ENCODE measurements around the gene PTPN1.

DNA sequence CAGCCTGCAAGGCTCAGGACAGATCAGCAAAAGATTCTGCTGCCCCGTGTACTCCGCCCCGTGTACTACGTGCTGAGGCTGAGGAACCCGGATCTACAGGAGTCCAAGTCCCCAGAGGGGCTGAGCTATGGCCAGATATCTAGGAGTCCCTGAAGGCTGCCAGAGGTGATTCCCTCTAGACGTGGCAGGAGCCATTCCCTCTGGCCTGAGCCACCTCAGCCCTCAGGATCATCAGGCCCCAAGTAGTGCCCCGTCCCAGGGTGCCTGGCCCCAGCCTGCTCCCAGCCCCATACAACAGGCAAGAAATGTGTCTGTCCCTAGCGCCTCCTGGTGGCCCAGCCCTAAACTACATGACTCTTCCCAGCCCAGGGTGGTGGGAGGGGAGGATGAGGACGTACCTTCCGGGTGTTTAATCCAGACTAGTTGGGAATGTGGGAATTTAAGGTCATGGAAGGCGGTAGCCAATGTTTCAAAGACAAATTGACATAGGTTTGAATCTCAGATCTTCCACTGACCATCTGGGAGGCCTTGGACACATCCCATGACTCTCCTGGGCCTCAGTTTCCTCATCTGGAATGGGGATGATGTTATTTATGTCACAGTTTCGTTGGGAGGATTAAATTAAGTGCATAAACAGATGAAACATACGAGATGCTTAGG lies 49.4 kb upstream of the PTPN1 start:
- TF ChIP-seq, protein P1, sequence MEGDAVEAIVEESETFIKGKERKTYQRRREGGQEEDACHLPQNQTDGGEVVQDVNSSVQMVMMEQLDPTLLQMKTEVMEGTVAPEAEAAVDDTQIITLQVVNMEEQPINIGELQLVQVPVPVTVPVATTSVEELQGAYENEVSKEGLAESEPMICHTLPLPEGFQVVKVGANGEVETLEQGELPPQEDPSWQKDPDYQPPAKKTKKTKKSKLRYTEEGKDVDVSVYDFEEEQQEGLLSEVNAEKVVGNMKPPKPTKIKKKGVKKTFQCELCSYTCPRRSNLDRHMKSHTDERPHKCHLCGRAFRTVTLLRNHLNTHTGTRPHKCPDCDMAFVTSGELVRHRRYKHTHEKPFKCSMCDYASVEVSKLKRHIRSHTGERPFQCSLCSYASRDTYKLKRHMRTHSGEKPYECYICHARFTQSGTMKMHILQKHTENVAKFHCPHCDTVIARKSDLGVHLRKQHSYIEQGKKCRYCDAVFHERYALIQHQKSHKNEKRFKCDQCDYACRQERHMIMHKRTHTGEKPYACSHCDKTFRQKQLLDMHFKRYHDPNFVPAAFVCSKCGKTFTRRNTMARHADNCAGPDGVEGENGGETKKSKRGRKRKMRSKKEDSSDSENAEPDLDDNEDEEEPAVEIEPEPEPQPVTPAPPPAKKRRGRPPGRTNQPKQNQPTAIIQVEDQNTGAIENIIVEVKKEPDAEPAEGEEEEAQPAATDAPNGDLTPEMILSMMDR (tag by site-specific recombination; IDR thresholded peaks at IDR 0.05): peak; percentile 68
- TF ChIP-seq SETDB1 (IDR thresholded peaks at IDR 0.05; ENCODE audit: insufficient read length, low read length) (no peak), ZEB2 (tag by site-specific recombination; IDR thresholded peaks at IDR 0.05) (no peak), ZFP41 (tag by site-specific recombination; IDR thresholded peaks at IDR 0.05; ENCODE audit: borderline replicate concordance) (no peak), SCRT2 (tag by site-specific recombination; IDR thresholded peaks at IDR 0.05) (peak; percentile 58), ZNF423 (tag by site-specific recombination; IDR thresholded peaks at IDR 0.05) (no peak), YY1 (tag by site-specific recombination; IDR thresholded peaks at IDR 0.05) (no peak), TCF7L2 (IDR thresholded peaks at IDR 0.05; ENCODE audit: borderline replicate concordance, low read depth, low read length) (no peak)
- TF ChIP-seq, protein P2, sequence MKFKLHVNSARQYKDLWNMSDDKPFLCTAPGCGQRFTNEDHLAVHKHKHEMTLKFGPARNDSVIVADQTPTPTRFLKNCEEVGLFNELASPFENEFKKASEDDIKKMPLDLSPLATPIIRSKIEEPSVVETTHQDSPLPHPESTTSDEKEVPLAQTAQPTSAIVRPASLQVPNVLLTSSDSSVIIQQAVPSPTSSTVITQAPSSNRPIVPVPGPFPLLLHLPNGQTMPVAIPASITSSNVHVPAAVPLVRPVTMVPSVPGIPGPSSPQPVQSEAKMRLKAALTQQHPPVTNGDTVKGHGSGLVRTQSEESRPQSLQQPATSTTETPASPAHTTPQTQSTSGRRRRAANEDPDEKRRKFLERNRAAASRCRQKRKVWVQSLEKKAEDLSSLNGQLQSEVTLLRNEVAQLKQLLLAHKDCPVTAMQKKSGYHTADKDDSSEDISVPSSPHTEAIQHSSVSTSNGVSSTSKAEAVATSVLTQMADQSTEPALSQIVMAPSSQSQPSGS (tag by site-specific recombination; IDR thresholded peaks at IDR 0.05; ENCODE audit: low read depth): no peak
- TF ChIP-seq, protein P3, sequence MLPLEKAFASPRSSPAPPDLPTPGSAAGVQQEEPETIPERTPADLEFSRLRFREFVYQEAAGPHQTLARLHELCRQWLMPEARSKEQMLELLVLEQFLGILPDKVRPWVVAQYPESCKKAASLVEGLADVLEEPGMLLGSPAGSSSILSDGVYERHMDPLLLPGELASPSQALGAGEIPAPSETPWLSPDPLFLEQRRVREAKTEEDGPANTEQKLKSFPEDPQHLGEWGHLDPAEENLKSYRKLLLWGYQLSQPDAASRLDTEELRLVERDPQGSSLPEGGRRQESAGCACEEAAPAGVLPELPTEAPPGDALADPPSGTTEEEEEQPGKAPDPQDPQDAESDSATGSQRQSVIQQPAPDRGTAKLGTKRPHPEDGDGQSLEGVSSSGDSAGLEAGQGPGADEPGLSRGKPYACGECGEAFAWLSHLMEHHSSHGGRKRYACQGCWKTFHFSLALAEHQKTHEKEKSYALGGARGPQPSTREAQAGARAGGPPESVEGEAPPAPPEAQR (tag by site-specific recombination; IDR thresholded peaks at IDR 0.05): no peak
- TF ChIP-seq, protein P4, sequence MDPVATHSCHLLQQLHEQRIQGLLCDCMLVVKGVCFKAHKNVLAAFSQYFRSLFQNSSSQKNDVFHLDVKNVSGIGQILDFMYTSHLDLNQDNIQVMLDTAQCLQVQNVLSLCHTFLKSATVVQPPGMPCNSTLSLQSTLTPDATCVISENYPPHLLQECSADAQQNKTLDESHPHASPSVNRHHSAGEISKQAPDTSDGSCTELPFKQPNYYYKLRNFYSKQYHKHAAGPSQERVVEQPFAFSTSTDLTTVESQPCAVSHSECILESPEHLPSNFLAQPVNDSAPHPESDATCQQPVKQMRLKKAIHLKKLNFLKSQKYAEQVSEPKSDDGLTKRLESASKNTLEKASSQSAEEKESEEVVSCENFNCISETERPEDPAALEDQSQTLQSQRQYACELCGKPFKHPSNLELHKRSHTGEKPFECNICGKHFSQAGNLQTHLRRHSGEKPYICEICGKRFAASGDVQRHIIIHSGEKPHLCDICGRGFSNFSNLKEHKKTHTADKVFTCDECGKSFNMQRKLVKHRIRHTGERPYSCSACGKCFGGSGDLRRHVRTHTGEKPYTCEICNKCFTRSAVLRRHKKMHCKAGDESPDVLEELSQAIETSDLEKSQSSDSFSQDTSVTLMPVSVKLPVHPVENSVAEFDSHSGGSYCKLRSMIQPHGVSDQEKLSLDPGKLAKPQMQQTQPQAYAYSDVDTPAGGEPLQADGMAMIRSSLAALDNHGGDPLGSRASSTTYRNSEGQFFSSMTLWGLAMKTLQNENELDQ (tag by site-specific recombination; IDR thresholded peaks at IDR 0.05; ENCODE audit: low read depth): no peak
- TF ChIP-seq, protein P5, sequence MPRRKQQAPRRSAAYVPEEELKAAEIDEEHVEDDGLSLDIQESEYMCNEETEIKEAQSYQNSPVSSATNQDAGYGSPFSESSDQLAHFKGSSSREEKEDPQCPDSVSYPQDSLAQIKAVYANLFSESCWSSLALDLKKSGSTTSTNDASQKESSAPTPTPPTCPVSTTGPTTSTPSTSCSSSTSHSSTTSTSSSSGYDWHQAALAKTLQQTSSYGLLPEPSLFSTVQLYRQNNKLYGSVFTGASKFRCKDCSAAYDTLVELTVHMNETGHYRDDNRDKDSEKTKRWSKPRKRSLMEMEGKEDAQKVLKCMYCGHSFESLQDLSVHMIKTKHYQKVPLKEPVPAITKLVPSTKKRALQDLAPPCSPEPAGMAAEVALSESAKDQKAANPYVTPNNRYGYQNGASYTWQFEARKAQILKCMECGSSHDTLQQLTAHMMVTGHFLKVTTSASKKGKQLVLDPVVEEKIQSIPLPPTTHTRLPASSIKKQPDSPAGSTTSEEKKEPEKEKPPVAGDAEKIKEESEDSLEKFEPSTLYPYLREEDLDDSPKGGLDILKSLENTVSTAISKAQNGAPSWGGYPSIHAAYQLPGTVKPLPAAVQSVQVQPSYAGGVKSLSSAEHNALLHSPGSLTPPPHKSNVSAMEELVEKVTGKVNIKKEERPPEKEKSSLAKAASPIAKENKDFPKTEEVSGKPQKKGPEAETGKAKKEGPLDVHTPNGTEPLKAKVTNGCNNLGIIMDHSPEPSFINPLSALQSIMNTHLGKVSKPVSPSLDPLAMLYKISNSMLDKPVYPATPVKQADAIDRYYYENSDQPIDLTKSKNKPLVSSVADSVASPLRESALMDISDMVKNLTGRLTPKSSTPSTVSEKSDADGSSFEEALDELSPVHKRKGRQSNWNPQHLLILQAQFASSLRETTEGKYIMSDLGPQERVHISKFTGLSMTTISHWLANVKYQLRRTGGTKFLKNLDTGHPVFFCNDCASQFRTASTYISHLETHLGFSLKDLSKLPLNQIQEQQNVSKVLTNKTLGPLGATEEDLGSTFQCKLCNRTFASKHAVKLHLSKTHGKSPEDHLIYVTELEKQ (tag by site-specific recombination; IDR thresholded peaks at IDR 0.05; ENCODE audit: borderline replicate concordance): no peak
- TF ChIP-seq, protein P6, sequence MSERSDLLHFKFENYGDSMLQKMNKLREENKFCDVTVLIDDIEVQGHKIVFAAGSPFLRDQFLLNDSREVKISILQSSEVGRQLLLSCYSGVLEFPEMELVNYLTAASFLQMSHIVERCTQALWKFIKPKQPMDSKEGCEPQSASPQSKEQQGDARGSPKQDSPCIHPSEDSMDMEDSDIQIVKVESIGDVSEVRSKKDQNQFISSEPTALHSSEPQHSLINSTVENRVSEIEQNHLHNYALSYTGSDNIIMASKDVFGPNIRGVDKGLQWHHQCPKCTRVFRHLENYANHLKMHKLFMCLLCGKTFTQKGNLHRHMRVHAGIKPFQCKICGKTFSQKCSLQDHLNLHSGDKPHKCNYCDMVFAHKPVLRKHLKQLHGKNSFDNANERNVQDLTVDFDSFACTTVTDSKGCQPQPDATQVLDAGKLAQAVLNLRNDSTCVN (tag by site-specific recombination; optimal IDR thresholded peaks at IDR 0.05): no peak
